RPMI8226 (cell line): ENCODE results near the gene RAE1.

Experiments used
- DNase-seq: peaks from one replicate; pipeline ENCODE4 v3.0.0-alpha.2; 2015

The RAE1 gene

GRCh38 chr20:57372581-57373350, 21.7 kb downstream of the RAE1 start:
- no peak for DNase-seq

DNA sequence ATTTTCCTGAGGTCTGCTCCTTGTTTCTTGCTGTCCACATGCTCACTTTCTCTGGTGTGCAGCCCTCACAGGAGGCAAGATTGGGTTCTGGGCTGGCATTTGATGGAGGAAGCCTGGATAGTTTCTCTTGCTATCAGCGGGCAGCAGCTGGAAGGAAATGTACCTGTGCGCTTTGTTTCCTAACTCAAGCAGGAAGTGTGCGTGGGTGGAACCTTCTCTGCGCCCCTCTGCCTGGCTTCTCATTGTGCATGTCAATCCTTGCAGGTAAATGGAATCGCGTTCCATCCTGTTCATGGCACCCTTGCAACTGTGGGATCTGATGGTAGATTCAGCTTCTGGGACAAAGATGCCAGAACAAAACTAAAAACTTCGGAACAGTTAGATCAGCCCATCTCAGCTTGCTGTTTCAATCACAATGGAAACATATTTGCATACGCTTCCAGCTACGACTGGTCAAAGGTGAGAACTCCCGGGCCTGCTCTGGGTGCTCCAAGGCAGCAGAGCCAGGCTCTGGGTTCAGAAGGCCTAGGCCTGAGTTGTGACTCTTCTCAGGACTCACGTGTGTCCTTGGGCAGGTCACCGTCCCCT, 23.4 kb downstream of the RAE1 start:
- no peak for DNase-seq

DNA sequence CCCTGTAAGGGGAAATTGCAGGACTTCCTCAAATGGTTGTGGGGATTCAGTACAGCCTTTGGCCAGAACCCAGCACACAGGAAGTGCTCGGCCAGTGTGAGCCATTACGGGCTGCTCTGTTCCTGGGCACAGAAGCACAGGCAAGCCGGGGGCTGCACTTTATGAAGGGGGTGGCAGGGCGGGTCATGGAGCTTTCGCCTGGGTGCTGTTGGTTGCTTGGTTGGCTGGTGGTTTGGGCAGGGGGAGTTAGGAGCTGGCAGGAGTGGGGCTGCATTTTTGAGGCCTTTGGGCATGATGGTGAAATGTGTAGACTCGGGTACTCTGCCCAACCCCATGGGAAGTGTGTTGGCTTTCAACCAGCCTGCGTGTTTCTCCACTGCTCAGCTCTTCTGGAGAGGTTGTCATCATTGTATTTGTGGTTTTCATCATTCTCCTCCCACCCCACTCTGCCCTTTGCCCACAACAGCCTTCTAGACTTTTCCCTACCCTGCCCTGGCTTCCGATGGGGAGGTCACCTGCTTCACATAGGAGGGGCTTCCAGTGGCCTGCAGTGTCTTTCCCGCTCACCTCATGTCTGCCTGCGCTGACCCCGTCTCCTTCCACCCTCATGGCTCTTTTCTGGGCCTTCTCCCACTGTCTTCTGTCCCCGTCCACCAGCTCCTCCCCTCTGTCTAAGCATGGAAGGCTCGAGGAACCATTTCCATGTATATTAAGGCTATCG, 24.0 kb downstream of the RAE1 start:
- DNase-seq = no peak

- no peak for DNase-seq
Observed at GRCh38 chr20:57375652-57376230, 24.7 kb downstream of the RAE1 start.

DNA sequence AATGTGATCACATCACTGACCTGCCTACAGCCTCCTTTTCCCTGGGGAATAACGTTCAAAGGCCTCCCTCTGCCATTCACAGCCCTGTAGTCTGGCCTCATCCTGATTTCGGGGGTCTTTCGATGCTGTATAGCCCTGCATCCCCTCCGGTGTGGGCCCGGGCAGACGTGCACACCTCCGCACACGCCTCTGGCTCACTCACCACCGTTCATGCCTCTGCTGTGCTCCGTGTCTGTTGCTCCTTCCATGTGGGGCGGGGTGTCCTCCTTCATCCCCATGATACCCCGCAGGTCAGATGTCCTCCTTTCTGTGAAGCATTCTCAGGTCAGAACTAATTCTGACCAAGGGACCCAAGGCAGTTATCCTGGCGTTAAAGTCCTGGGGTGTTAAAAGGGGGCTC, 26.3 kb downstream of the RAE1 start:
- no peak for DNase-seq

DNA sequence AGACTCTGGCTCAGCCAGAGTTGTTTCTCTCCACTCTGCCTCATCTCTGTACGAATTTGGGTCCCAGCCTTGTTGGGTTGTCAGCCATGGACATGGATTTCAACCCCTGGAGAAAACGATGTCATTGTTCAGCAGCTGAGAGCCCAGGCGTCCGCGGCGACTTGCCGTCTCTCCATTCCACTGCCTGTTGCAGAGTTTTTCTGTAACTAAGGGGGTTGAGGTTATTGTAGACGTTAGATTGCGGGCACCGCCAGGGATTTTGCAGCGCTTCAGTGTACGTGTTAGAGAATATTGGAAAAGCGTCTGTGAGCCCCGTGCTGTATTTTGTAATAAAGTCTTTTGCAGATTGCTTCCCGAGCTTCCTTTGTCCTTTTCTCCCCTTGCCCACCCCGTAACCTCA, 27.1 kb downstream of the RAE1 start:
- no peak for DNase-seq

DNA sequence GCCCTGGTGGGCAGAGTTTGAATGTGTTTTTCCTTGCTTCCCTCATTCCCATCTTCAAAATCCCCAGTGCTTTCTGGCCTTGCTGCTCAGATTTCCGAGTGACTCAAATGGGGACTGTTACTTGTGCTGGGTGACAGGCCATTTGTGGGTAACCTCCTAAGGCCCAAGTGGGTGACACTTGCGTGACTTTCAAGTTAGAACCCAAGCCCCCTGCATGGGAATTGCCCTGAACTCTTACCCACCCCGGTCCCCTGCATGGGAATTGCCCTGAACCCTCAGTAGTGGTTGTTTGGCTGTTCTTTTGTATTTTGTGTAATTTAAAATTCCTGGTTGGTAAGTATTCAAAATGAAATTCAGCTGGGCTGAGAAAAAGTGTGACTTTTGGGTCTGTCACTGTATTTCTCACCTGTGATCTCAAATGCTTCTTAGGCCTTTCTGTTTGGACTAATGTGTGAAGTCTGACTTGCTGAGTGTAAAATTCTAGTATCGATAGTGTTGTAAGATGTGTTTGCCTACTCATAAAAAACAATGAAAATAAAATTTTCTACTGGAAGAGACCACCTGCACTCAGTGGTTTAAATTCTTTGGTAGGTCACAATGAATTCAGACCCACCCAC, 27.7 kb downstream of the RAE1 start:
- no peak for DNase-seq

DNA sequence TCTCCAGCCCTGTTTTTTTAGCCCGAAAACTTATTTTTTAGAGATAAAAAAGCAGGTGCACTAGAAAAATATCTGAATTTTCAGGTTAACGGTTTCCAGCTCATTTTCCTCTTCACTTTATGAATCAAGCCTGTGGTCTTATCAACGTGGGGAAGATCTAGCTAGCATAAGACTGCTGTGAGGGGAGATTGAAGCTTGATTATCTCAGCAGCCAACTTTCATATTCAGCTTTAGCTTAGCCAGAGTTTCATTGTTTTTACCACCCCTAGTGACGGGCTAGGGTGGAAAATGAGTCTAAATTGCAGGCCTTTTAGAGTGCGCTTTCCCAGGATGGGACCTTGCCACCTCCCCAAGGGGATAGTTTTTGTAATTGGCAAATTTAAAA, 28.2 kb downstream of the RAE1 start:
- no peak for DNase-seq

GRCh38 chr20:57380081-57380750, 29.2 kb downstream of the RAE1 start:
- DNase-seq = no peak

- DNase-seq = peak; percentile 83
Observed at GRCh38 chr20:57381596-57382503, 30.8 kb downstream of the RAE1 start.

DNA sequence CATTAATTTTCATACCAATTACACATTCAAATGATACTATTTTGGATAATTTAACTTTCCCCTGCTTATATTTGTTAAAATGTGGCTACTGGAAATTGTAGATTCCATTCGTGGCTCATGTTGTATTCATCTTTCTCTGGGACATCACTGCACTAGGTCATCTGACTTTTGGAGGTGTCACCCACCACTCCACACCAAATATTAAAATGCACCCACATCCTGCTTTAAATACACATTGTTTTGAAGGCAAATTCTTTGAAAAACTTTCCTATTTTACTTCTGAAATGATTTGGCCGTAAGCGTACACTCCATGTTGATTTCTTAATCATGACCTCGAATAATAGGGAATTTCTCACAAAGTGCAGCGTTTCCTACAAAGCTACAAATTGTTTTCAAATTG, 31.5 kb downstream of the RAE1 start:
- DNase-seq = no peak

- no peak for DNase-seq
Observed at GRCh38 chr20:57383447-57384347, 32.6 kb downstream of the RAE1 start.

DNA sequence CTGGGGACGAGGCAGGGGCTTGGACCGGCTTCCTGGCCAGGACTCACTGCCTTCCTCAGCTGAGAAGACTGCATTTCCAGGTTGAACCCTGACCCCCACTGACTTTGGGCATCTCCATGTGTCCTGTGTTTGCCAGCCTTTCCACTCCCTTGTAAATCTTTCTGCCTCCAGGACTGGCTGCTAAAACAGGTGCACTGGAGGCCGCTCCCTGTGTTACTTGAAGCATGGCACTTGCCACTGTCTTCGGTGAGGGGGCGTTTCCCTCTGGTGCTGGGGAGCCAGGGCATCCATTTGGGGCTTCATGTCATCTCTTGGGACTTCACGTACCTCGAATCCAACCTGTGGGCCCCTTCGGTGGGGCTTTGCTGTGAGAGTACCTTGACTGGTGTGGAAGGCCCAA, 33.4 kb downstream of the RAE1 start:
- DNase-seq = no peak

DNA sequence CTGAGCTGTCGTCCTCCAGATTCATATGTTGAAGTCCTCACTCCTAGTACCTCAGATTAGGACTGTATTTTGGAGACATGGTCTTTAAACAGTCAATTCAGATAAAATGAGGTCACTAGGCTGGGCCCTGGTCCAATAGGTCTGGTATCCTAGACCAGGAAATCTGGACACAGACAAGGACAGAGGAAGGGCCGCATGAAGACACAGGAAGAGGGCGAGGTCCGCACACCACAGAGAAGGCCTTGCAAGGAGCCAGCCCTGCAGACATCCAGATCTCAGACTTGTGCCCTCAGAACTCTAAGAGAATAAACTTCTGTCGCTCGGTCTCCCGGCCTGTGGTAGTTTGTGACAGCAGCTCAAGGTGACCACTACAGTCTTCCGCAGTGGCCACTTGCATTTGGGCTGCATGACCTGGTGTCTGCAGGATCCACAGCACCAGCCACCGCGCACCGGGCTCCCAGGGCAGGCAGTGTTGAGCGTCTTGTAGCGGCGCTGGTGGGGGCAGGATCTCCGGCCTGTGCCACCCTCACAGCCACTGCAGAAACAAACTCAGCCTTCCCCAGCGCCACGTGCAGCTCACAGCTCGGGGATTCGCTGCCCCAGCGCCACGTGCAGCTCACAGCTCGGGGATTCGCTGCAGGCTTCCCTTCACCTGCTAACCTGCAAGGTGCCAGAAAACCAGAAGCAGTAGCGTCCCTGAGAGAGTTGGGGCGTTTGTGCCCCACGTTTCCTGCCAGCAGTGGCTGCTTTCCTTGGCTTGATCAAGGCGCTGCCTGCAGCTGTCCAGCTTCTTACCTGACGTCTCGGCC, 34.1 kb downstream of the RAE1 start:
- DNase-seq = no peak

GRCh38 chr20:57385940-57386339, 34.9 kb downstream of the RAE1 start:
- no peak for DNase-seq

DNA sequence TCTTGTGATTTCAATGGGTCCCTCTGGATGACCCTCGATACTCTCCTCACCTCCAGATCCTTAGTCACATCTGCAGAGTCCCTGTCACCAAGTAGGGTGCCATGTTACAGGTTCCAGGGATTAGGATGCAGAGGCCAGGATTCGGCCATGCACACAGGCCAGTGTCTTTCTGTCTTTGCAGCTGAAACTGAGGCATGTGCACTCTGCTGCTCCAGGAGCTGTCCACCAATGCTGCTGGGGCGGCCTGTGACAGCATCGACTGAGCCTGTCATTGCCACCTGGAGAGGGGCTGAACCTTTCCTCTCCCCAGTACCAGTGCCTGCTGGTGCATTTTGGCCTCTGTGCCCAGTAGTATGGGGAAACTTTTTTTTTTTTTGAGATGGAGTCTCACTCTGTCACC, 35.7 kb downstream of the RAE1 start:
- no peak for DNase-seq

GRCh38 chr20:57387463-57387862, 36.4 kb downstream of the RAE1 start:
- DNase-seq = no peak

DNA sequence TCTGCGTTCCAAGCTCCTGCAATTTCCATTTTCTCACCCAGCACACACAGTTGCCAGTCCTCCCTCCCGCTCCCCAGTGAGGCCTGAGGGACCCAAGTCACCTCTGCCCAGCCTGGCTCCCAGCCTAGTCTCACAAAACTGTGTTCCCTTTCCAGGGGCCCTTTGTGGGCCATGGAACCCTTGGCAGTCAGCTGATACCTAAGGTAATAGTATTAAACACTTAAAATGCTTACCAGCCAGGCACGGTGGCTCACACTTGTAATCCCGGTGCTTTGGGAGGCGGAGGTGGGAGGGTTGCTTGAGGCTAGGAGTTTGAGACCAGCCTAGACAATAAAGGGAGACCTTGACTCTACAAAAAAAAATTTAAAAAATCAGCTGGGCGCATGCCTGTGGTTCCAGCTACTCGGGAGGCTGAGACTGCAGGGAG, 36.9 kb downstream of the RAE1 start:
- no peak for DNase-seq

GRCh38 chr20:57388953-57389694, 38.1 kb downstream of the RAE1 start:
- peak; percentile 85 for DNase-seq
